Suprapubic skin (tissue), 4 donors: ENCODE results near the gene ADH5. TPM values are rescaled to one million over a fixed set of nuclear protein-coding genes. Genes with fewer than 3 reads are reported as not detected.
"Not testable (repeated sequence)": the region's sequence is repeated elsewhere in the genome, so short reads cannot be mapped to it uniquely, and the experiment has no call there.

Experiments used
- DNase-seq, 2 donors: peaks; one replicate each; pipeline ENCODE4 v3.0.0-alpha.2; 2019; ENCODE audit warnings: low spot score in 2 of 2
- H3K27ac ChIP-seq: fragments of 200-600 bp; sonication (generic); one replicate; pipeline ENCODE4 v1.5.1; 2019
- H3K27me3 ChIP-seq: fragments of 200-600 bp; sonication (generic); one replicate; pipeline ENCODE4 v1.5.1; 2019
- H3K36me3 ChIP-seq: fragments of 200-600 bp; sonication (generic); one replicate; pipeline ENCODE4 v1.5.1; 2019
- H3K4me1 ChIP-seq: fragments of 200-600 bp; sonication (generic); one replicate; pipeline ENCODE4 v1.5.1; 2019
- H3K4me3 ChIP-seq: fragments of 200-600 bp; sonication (generic); one replicate; pipeline ENCODE4 v1.5.1; 2019; ENCODE audit warnings: mild to moderate bottlenecking
- H3K9me3 ChIP-seq: fragments of 200-600 bp; sonication (generic); one replicate; pipeline ENCODE4 v1.5.1; 2019
- CTCF ChIP-seq, 2 donors: fragments of 200-600 bp in 1 of 2; fragments of 450-650 bp in 1 of 2; sonication (generic) in 1 of 2; IDR thresholded peaks; one replicate each; pipeline ENCODE4 v1.5.1; 2016 to 2019; ENCODE audit warnings: antibody characterized with exemption in 2 of 2, mild to moderate bottlenecking in 1 of 2, moderate library complexity in 1 of 2
- EP300 ChIP-seq: sonication (generic); formaldehyde crosslinking; IDR thresholded peaks from one replicate; pipeline ENCODE4 v1.6.1; 2017; ENCODE audit warnings: antibody characterized with exemption
- POLR2A ChIP-seq, 2 donors: fragments of 450-650 bp; IDR thresholded peaks; one replicate each; pipeline ENCODE4 v1.6.1; 2017; ENCODE audit warnings: antibody characterized with exemption in 2 of 2, mild to moderate bottlenecking in 2 of 2, moderate library complexity in 2 of 2
- POLR2AphosphoS5 ChIP-seq, 3 donors: sonication (generic); formaldehyde crosslinking; IDR thresholded peaks; one replicate each; pipeline ENCODE4 v1.6.1; 2017; ENCODE audit warnings: antibody characterized with exemption in 3 of 3
- WGBS: methylation state at CpG from one replicate; pipeline ENCODE4 v1.1.5; 2018; 5-methylcytosine and 5-hydroxymethylcytosine counted together
- total RNA-seq, 4 donors: library from RNA; depleted of rRNA; stranded (reverse); fragments of >200 nt; gene quantifications; one replicate each; pipeline ENCODE4 v1.1.0, GENCODE V29; 2016

Gene ADH5
- total RNA-seq, 4 donors from 2014 or later = 42.9 to 83.9 (median 63.8) TPM

DNA sequence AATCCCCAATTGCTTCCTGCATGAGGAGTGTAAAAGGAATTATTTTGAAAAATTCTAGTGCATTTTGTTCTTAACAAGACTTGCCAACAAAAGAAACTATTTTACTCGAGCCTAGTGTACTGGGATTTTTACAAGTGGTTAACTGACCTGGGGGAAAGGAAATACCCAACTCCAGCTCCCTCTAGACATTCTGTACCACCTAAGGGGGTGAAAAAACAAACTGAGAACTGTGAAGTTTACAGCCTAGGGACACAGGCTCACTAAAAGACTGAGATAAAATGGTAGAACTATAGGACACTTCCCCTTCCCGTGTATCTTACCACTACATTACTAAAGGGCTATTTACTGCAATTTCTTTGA lies 2.6 kb upstream of the ADH5 start:
- H3K27me3 ChIP-seq = no peaks in the 10 kb centered on the region
- no peaks in the 10 kb centered on the region for H3K9me3 ChIP-seq
- peak overlapping the region; percentile 71 for H3K4me3 ChIP-seq
- DNase-seq = no peak
- WGBS = 32% methylated on average over 2 of the region's 2 CpGs
- H3K36me3 ChIP-seq = no peaks in the 10 kb centered on the region
- H3K27ac ChIP-seq = peak overlapping the region; percentile 5
- peaks cover 40% of the 10 kb centered on the region for H3K4me1 ChIP-seq
- TF ChIP-seq EP300 (no peak), CTCF (IDR thresholded peaks at IDR 0.05) (no peak), POLR2A (IDR thresholded peaks at IDR 0.05) (no peak), POLR2AphosphoS5 (IDR thresholded peaks at IDR 0.05) (no peak)

DNA sequence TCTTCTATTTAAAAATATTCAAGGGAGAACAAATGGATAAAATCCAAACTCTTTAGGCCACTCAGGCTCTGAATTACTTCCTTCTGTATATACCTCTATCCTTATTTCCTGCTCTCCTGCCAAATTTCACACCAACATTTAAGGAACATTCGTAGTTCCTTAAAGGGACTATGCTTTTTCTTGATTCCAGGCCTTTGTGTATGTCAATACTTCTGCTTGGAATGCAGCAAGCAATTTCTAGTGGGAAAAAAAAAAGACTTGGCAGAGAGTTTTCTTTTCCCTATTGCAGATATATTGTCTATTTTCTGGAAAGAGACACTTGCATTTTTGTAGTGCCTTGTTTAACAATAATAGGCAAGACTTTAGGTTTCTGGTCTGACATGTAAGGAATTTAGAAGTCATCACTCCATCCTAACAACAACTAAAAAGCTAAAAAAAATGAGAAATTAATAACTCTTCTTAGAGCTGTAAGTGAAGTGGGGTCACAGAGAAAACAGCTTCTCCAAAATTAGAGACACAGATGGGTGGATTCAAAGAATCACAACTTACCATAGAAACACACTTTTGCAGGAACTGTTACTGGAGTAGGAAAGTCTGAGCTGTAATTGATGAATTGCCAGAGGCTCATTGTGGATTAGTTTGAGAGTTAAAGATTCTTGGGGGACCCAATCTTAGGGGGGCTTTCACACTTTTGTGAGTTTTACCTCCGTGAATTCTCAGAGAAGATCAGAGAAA lies 2.1 kb upstream of the ADH5 start:
- Histone ChIP-seq H3K4me3 (peak overlapping the region; percentile 71), H3K4me1 (peaks cover 44% of the 10 kb centered on the region), H3K27me3 (no peaks in the 10 kb centered on the region), H3K9me3 (no peaks in the 10 kb centered on the region), H3K36me3 (peaks cover under 1% of the 10 kb centered on the region), H3K27ac (peak overlapping the region; percentile 5)
- 53% methylated on average over 2 of the region's 2 CpGs for WGBS
- no peak for TF ChIP-seq POLR2A (IDR thresholded peaks at IDR 0.05)
- TF ChIP-seq EP300 = no peak
- no peak for TF ChIP-seq POLR2AphosphoS5 (IDR thresholded peaks at IDR 0.05)
- no peak for TF ChIP-seq CTCF (IDR thresholded peaks at IDR 0.05)
- no peak for DNase-seq

- Histone ChIP-seq H3K4me1 (peaks cover 45% of the 10 kb centered on the region), H3K36me3 (peaks cover 21% of the 10 kb centered on the region), H3K27me3 (no peaks in the 10 kb centered on the region), H3K27ac (peak overlapping the region; percentile 98), H3K9me3 (no peaks in the 10 kb centered on the region), H3K4me3 (peak overlapping the region; percentile 71)
- peak; percentile 87 to 88 for DNase-seq
- 3% methylated on average over 15 of the region's 15 CpGs for WGBS
- TF ChIP-seq POLR2AphosphoS5 (IDR thresholded peaks at IDR 0.05) = peak in 2 of 3 donors; percentile 28 to 58
- no peak for TF ChIP-seq CTCF (IDR thresholded peaks at IDR 0.05)
Observed at GRCh38 chr4:99088023-99088449, 552 bp downstream of the ADH5 start.

DNA sequence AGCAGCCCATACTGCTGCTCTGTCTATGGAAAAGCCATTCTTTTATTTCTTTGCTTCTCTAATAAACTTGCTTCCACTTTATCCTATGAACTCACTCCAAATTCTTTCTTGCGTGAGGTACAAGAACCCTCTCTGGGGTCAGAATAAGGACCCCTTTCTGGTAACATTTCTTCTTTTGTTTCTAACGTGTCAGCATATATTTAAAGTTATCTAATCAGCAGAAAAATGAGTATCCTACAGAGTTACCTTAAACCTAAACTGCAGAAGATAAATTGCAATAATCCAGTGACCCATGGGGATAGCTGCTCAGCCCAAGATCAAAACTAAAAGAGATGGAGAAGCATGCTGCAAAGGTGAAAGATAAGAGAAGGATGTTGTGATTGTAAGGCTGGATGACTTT lies 4.0 kb downstream of the ADH5 start:
- Histone ChIP-seq H3K9me3 (no peaks in the 10 kb centered on the region), H3K4me1 (peaks cover 18% of the 10 kb centered on the region), H3K27me3 (no peaks in the 10 kb centered on the region), H3K27ac (no peak overlapping the region), H3K4me3 (no peak overlapping the region), H3K36me3 (peaks cover 56% of the 10 kb centered on the region)
- WGBS = 87% methylated on average over 2 of the region's 2 CpGs
- no peak for TF ChIP-seq POLR2A (IDR thresholded peaks at IDR 0.05)
- no peak for TF ChIP-seq CTCF (IDR thresholded peaks at IDR 0.05)
- TF ChIP-seq EP300 = no peak
- no peak for TF ChIP-seq POLR2AphosphoS5 (IDR thresholded peaks at IDR 0.05)
- DNase-seq = no peak

DNA sequence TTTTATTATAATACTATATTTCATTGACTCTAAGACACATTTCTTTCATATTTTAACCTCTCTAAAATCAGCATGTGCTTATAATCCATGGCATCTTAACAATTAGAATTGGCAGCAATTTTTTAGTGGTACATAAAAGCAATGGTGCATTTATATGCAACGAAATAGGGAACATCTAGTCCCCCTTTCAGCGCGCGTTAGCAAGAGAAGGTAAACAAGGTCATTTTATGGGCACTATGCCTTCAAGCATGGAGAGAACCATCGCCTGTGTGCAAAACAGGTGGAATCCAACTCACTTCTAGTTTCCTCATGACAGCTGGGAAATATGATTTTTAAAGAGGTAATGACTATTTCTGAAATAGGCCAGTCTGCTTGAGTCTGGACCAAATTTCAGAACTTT lies 6.4 kb downstream of the ADH5 start:
- peaks cover 75% of the 10 kb centered on the region for H3K36me3 ChIP-seq
- WGBS = 87% methylated on average over 5 of the region's 5 CpGs
- H3K9me3 ChIP-seq = no peaks in the 10 kb centered on the region
- H3K27ac ChIP-seq = no peak overlapping the region
- H3K4me3 ChIP-seq = no peak overlapping the region
- peaks cover 13% of the 10 kb centered on the region for H3K4me1 ChIP-seq
- TF ChIP-seq EP300 (no peak), POLR2AphosphoS5 (IDR thresholded peaks at IDR 0.05) (no peak), CTCF (IDR thresholded peaks at IDR 0.05) (no peak), POLR2A (IDR thresholded peaks at IDR 0.05) (no peak)
- DNase-seq = no peak
- no peaks in the 10 kb centered on the region for H3K27me3 ChIP-seq

DNA sequence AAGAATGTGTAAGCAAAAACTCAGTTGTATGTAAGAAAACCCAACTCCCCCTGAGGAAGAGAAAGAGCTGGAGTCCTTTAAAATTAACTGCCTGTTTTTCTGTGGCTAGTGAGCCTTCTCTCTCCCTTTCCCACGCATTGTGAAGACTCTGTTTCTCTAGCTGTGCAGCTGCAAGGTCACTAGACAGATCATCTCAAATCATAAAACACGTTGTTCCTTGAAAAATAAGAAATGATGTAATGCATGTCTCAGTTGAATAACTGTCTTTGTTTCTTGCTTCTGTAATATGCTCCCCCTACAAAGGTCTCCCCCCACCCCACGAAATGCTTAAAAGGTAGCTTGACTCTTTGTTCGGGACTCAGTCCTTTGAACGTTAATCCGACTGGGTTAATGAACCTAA lies 7.7 kb downstream of the ADH5 start:
- H3K4me1 ChIP-seq, H3K27me3 ChIP-seq, DNase-seq, H3K9me3 ChIP-seq, H3K4me3 ChIP-seq, H3K27ac ChIP-seq: not testable (repeated sequence)
- 61% methylated on average over 6 of the region's 6 CpGs for WGBS
- H3K36me3 ChIP-seq = peaks cover 88% of the 10 kb centered on the region
